Measurements from ENCODE around the gene TNIK. TPM values are rescaled to one million over a fixed set of nuclear protein-coding genes. Genes with fewer than 3 reads are reported as not detected.

TNIK gene
- total and polyA plus RNA-seq, 2 experiments from 2014 or later = 14.6 to 34.3 TPM

- TF ChIP-seq JUNB (IDR thresholded peaks at IDR 0.05; ENCODE audit: unreplicated experiment) = no peak
These were observed 79.3 kb downstream of the TNIK start (continued) for GRCh38 chr3:171380711-171381425.

- no peak overlapping the region for H2AFZ ChIP-seq
- Mint-ChIP-seq H3K4me3 (no peak overlapping the region; the same call in 2 of the 3 replicates), H3K9me3 (no peaks in the 10 kb centered on the region), H3K27ac (no peak overlapping the region), H3K4me1 (peaks cover 59% of the 10 kb centered on the region), H3K36me3 (ENCODE audit: low read depth) (no peaks in the 10 kb centered on the region), H3K27me3 (ENCODE audit: insufficient read depth, low read depth, poor library complexity) (peaks cover 2% of the 10 kb centered on the region)
- peaks cover 77% of the 10 kb centered on the region for H3K79me2 ChIP-seq (replicated peaks; ENCODE audit: insufficient read depth)
- no peak overlapping the region for H3K4me3 ChIP-seq
- no peak for ATAC-seq
- H3K27me3 ChIP-seq (ENCODE audit: insufficient read depth) = no peaks in the 10 kb centered on the region
- no peak for DNase-seq (ENCODE audit: low spot score)
- no peaks in the 10 kb centered on the region for H3K36me3 ChIP-seq (ENCODE audit: insufficient read depth)
- no peak overlapping the region for H3K27ac ChIP-seq (ENCODE audit: low read depth)
- no peak overlapping the region for H3K4me2 ChIP-seq
- H3K4me1 ChIP-seq (ENCODE audit: insufficient read depth) = peaks cover 49% of the 10 kb centered on the region
- TF ChIP-seq ZNF114 (CRISPR knock-in tag; IDR thresholded peaks at IDR 0.05) = no peak
- TF ChIP-seq NANOG (IDR thresholded peaks at IDR 0.05; ENCODE audit: borderline replicate concordance) = no peak
- no peak for TF ChIP-seq CTCF (conservative IDR thresholded peaks at IDR 0.05; ENCODE audit: low read depth in 2 of 2)
- H3F3A ChIP-seq (replicated peaks; ENCODE audit: low read depth) = no peaks in the 10 kb centered on the region
- 0 out of 2 replicates have a peak, but pooled peaks cover 5% of the 10 kb centered on the region for H4K20me1 ChIP-seq (replicated peaks; ENCODE audit: insufficient read depth)
- no peaks in the 10 kb centered on the region for H3K9me2 ChIP-seq (ENCODE audit: insufficient read depth)
These were observed 80.2 kb downstream of the TNIK start for GRCh38 chr3:171379961-171380483.

GRCh38 chr3:171379281-171379680, 80.9 kb downstream of the TNIK start:
- Mint-ChIP-seq H3K9me3 (no peaks in the 10 kb centered on the region), H3K4me3 (no peak overlapping the region), H3K36me3 (ENCODE audit: low read depth) (no peaks in the 10 kb centered on the region), H3K27ac (no peak overlapping the region), H3K27me3 (ENCODE audit: insufficient read depth, low read depth, poor library complexity) (peaks cover 2% of the 10 kb centered on the region), H3K4me1 (peaks cover 52% of the 10 kb centered on the region)
- H3K4me2 ChIP-seq = no peak overlapping the region
- no peak overlapping the region for H2AFZ ChIP-seq
- H3K36me3 ChIP-seq (ENCODE audit: insufficient read depth) = no peaks in the 10 kb centered on the region
- H4K20me1 ChIP-seq (replicated peaks; ENCODE audit: insufficient read depth) = 0 out of 2 replicates have a peak, but pooled peaks cover 5% of the 10 kb centered on the region
- ATAC-seq (no peak), DNase-seq (ENCODE audit: low spot score) (no peak)
- no peaks in the 10 kb centered on the region for H3F3A ChIP-seq (replicated peaks; ENCODE audit: low read depth)
- H3K27me3 ChIP-seq (ENCODE audit: insufficient read depth) = no peaks in the 10 kb centered on the region
- no peaks in the 10 kb centered on the region for H3K9me2 ChIP-seq (ENCODE audit: insufficient read depth)
- H3K27ac ChIP-seq (ENCODE audit: low read depth) = no peak overlapping the region
- peaks cover 84% of the 10 kb centered on the region for H3K79me2 ChIP-seq (replicated peaks; ENCODE audit: insufficient read depth)
- no peak overlapping the region for H3K4me3 ChIP-seq
- H3K4me1 ChIP-seq (ENCODE audit: insufficient read depth) = peaks cover 45% of the 10 kb centered on the region
- TF ChIP-seq ZNF462 (CRISPR knock-in tag; IDR thresholded peaks at IDR 0.05) (no peak), ETS1 (IDR thresholded peaks at IDR 0.05) (no peak), ZNF114 (CRISPR knock-in tag; IDR thresholded peaks at IDR 0.05) (no peak), NANOG (IDR thresholded peaks at IDR 0.05; ENCODE audit: borderline replicate concordance) (no peak), POLR2AphosphoS5 (IDR thresholded peaks at IDR 0.05; ENCODE audit: low read depth) (no peak), EZH2phosphoT487 (IDR thresholded peaks at IDR 0.05; ENCODE audit: unreplicated experiment) (no peak), JUNB (IDR thresholded peaks at IDR 0.05; ENCODE audit: unreplicated experiment) (no peak)
